GM19324 (cell line): ENCODE measurements around the gene PLEKHG4.

ENCODE experiments used
- ATAC-seq: cut with Tn5 transposase; IDR thresholded peaks from one replicate; pipeline ENCODE4 v1.9.1; 2021; ENCODE audit warnings: mild to moderate bottlenecking, moderate library complexity; ENCODE audit not compliant: unreplicated experiment, low FRiP score

PLEKHG4 gene

DNA sequence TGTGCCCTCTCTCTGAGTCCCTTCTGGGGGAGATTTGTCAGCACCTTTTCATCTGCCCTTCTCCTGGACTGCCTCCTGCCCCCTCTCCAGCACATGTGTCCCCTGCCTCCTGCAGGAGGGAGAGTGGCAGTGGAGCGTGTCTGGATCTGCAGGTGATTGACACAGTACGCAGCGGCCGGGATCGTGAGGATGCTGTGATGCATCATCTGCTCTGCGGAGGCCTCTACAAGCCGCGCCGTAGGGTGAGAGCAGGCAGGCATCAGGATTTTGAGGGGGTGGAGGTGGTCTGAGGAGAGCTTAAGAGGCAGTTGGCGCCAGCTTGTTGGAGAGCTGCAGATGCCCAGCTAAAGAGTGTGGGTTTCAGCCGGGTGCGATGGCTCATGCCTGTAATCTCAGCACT is 19.6 kb upstream of the PLEKHG4 start:
- no peak for ATAC-seq

DNA sequence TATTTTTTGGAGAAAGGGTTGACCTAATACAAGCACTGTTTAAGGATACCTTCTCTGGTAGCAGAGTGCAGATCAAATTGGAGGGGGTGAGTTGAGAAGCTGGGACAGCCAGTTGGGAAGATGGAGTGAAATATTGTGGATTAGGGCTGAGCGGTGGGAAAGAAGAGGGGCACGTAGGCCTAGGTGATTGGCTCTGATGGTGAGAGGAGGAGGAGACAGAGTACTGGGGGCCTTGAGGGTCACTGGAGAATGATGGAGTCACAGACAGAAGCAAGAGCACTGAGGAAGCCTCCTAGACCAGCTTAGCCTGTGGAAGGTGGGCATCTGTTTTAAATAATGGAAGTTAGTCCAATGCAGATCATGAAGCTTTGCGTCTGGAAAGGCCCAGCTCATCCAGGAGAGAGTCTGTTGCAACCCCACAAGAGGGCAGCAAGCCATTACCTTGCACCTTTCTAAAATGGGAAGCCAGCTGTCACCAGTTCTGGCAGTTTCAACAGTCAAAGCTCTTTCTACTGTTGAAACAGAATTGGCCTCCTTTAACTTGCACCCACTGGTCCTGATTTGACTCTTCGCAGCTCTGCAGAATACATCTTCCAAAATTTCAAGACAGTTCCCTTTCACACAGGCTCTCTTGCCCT is 18.8 kb upstream of the PLEKHG4 start:
- ATAC-seq, result no peak

DNA sequence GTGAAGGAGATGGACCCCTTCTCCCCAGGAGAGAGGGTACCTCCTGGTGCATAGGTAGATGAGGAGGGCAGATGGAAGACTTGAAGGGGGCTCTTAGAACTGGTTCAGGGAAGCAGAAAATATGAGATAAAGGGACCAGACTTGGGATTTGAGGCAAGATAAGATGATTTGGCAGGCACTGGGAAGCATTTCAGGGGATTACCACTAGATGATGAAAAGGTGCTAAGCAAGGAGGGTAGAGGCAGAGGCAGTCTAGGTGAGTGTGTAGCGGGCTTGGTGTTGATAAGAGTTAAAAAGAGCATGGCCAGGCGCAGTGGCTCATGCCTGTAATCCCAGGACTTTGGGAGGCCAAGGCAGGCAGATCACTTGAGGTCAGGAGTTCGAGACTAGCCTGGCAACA is 16.1 kb upstream of the PLEKHG4 start:
- ATAC-seq, result no peak

DNA sequence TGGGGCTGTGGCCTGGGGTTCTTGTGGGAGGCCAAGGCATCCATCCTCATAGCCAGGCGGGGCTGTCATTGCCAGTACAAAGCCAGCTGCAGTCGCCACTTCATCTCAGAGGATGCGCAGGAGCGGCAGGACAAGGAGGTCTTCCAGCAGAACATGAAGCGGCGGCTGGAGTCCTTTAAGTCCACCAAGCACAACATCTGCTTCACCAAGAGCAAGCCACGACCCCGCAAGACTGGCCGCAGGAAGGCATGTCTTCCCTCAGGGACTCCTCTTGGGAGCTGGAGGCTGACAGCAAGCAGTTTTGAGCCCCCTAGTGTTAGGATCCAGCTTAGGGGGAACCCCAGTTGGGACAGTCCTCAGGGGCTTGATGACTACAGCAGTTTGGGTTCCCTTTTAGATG is 15.1 kb upstream of the PLEKHG4 start:
- ATAC-seq, result no peak

DNA sequence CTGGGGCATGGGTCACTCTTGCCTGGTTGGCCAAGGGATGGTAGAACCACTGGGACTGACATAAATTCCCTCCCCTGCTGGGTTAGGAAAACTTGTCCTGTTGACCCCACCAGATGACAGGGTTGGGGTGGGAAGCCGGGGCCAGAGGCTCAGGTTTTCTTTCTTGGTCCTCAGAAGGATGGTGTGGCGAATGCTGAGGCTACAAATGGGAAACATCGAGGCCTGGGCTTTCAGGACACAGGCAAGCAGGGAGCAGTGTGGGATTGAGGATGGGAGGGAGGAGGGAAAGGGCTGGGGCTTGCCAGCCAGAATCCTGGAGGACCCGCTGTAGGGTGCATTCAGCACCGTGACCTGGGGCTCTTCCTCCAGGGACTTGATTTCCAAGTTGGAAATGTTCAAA is 14.5 kb upstream of the PLEKHG4 start:
- ATAC-seq, result no peak

DNA sequence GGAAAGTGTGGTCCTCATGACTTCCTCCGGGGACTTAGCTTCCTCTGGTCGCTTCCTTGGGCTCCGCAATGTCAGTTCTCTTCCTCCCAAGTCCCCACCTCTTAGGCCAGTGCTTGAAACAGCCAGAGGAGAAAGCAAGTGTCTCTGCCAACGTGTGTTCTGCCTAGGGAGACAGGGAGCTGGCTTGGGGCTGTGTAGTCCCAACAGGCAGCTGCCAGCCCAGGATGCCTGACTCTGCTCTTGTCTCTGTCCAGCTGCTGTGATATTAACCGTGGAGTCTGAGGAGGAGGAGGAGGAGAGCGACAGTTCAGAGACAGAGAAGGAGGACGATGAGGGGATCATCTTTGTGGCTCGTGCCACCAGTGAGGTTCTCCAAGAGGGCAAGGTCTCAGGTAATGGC is 13.5 kb upstream of the PLEKHG4 start:
- no peak for ATAC-seq

DNA sequence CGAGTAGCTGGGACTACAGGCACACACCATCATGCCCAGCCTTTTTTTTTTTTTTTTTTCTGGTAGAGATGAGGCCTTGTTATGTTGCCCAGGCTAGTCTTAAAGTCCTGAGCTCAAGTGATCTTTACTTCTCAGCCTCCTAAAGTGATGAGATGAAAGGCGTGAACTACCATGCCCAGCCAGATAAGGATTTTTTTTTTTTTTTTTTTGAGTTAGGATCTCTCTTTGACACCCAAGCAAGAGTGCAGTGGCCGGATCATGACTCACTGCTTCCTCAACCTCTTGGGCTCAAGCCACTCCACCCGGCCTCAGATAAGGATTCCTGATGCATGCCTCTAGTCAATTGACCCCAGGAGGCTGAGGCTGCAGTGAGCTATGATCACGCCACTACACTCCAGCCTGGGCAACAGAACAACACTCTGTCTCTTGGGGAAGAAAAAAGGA is 11.2 kb upstream of the PLEKHG4 start:
- no peak for ATAC-seq

DNA sequence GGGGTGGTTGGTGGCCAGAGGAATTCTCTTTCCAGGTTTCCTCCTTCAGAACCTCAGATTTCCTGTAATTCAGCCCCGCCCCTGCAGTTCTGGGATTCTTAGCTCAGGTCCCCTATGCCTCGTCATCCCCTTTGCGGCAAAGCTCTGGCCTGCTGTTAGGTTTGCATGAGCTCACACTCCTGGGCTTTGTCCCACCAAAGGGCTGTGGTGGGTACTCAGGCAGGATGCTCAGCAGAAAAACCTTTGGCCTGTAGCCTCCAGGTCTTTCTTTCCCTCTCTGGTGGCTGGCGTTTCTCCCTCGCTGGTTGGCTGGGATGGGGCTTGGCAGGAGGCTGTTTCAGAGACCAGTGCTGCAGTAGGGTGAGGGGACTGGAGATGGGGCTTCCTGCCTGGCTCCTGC is 9.6 kb upstream of the PLEKHG4 start:
- no peak for ATAC-seq

DNA sequence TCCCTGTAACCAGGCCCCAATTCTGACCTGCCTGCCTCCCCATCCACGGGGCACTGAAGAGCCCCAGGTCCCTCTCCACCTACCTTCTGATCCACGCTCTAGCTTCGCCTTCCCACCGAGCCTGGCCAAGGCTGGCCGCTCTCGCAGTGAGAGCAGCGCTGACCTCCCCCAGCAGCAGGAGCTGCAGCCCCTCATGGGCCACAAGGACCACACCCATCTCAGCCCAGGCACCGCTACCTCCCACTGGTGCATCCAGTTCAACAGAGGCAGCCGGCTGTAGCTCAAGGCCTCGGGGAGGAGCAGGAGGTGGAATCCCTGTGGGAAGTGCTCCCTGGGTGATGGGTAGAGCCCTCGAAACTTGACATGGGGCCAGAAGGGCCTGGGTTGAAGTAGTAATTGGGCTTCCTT is 8.4 kb upstream of the PLEKHG4 start:
- ATAC-seq, result no peak

DNA sequence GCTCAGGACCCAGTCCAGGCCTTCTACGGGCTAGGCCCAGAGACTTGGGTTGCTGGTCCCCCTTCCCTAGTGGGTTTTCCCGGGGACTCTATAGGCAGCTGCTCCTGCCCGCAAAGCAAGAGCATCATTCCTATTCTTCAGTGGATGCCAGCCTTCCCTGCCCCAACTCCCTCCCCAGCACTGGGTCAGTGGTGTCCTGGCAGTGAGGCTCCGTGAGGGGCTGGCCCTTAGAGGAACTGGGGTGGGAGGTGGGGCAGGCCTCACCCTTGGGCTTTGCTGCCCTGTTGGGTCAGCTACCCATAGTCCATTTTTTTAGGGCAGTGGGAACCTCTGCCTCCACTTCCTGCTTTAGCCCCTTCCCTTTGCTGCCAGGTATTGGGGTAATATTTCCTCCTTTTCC is 7.9 kb upstream of the PLEKHG4 start:
- no peak for ATAC-seq

DNA sequence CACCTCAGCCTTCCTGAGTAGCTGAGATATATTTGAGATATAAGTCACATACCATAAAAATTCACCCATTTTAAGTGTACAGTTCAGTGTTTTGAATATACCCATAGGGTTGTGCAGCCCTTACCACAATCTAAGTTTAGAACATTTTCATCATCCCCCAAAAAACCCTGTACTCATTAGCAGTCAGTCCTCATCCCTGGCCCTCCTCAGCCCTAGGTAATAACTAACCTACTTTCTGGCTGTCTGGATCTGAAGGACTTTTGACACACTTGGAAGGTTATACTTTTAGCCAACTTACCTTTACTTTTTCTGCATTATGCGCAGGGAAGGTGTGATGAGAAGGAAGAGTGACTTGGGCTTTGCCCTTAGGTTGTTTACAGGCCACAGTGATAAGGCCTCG is 4.0 kb upstream of the PLEKHG4 start:
- no peak for ATAC-seq

DNA sequence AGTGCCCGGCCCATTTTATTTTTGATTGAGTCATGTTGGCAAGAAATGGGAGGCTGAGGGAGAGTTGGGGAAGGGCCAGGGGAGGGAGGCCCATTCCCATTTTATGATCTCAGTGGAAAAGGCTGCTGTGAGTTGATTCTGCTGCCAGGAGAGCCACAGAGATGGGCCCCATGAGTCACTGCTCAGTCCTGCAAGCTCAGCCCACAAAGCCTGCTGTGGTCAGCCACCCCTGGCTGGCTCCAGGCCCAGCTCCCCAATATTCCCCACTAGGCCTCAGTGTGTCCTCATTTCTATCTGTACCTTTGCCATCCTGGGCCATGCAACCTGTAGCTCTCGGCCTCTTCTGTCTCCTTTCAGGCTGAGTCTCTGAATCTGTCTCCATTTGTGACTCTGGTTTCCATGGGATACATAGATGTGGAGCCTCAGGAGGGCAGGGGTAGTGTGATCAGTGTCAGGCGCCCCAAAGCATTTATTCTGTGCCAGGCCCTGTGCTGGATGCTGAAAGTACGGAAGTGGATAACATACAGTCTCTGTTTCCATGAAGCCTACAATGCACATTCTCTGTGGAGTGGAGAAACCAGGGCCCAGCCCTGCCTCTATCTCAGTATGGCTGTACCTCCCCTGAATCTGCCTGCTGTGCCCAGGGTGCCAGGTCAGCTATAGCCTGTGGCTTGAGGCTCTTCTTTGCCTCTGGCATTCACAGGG is 1.9 kb upstream of the PLEKHG4 start:
- no peak for ATAC-seq

DNA sequence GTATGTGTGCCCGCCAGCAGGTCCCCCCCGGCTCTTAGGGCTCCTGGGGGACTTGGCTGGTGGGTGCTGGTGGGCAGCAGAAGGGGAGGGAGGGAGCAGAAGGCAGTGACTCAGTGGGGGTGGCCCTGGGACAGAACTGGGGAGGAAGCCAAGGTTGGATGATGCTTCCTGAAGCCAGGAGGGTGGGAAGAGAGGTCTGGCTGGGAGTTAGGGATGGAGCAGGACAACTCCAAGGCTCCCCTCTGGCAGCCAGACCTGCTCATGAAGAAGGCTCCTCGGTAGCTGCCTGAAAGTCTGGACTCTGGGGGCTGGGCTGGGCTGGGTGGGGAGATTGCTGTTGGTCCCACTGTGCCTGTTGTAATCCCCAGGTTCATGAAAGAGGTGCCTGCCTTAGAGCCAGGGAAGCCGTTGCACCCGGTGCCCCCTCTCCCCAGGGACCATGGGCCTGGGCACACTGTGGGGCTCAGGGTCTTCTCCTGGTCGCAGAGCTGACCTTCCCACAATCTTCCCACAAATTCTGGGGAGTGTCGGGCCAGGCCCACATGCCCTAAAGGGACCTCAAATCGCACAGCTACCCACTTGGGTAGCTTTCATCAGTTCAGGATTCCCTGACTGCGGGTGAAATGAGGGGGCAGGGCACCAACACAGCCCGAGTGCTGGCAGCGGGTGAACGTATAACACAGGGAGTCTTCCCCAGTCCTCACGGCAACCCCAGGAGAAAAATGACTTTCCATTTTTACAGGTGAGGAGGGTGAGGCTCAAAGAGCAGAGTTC is 1.1 kb upstream of the PLEKHG4 start:
- ATAC-seq, result no peak

DNA sequence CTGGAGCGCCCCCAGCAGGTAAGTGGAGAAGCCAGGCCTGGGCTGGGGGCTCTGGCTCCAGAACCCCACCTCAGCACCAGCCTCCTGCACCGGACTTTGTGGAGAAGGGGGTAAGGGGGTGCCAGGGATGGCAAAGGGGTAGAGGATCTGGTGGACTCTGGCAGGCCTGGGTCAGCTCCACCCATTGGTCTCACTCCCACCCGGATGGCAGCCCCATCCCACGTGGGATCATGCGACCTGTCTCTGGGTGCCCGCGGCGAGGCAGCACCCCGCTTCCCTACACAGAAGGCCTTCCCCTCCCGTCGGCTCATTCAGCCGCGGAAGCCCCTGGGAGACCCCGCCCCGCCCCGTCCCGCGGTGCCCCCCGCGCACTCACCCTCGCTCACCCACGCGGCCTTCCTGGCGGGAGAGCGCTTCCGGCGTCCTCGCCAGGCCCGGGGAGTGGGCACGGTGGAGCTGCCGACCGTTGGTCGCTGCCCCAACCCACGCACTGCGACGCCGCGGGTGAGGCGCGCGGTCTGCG is 498 bp upstream of the PLEKHG4 start:
- ATAC-seq, result no peak

DNA sequence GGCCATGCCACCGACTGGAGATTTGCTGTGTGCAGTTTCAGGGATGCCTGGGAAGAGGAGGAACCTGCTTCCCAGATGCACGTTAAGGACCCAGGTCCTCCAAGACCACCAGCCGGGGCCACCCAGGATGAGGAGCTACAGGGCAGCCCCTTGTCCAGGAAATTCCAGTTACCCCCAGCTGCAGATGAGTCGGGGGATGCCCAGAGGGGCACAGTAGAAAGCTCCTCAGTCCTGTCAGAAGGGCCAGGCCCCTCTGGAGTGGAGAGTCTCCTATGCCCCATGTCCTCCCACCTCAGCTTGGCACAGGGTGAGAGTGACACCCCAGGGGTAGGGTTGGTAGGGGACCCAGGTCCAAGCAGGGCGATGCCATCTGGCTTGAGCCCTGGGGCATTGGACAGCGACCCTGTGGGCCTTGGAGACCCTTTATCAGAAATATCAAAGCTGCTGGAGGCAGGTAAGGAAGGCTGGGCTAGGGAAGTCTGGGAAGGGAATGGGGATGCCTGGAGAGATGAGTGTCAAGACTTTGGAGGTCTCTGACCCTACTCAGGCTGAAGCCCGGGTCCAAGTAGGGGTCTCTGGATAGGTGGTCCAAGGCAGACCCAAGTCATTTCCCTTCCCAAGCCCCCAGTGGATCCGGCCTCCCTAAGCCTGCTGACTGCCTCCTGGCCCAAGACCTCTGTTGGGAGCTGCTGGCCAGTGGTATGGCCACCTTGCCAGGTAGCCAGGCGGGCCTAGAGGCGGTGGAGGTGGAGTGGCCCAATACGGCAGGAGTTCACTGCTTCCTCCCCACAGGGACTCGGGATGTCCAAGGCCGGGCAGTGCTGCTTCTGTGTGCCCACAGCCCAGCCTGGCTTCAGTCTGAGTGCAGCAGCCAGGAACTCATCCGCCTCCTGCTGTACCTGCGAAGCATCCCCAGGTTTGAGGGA is 1.0 kb downstream of the PLEKHG4 start:
- no peak for ATAC-seq

DNA sequence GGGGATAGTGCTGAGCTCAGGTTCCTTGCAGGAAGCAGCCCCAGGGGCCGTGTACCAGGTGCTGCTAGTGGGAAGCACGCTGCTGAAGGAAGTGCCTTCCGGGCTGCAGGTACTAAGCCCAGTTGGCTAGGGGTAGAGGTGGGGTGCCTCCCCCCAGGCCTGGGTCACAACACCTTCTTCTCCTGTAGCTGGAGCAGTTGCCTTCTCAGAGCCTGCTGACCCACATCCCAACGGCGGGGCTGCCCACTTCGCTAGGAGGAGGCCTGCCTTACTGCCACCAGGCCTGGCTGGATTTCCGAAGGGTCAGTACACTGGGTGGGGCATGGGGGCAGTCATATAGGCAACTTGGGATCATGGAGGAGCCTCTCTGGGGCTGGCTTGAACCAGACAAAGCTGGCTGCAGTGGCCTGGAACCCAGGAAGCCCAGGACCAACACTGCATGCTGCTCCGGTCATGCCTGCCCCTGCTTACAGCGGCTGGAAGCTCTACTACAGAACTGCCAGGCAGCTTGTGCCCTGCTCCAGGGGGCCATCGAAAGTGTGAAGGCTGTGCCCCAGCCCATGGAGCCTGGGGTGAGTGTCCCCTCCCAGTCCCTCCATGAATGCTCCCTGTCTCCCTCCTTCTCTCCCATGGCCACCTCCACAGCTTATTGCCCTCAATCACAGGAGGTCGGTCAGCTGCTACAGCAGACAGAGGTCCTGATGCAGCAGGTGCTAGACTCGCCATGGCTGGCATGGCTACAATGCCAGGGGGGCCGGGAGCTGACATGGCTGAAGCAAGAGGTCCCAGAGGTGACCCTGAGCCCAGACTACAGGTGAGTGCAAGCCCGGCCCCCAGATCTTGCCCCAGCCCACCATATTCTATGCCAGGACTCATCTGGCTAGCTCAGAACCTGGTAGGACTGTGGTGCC is 2.5 kb downstream of the PLEKHG4 start:
- no peak for ATAC-seq

DNA sequence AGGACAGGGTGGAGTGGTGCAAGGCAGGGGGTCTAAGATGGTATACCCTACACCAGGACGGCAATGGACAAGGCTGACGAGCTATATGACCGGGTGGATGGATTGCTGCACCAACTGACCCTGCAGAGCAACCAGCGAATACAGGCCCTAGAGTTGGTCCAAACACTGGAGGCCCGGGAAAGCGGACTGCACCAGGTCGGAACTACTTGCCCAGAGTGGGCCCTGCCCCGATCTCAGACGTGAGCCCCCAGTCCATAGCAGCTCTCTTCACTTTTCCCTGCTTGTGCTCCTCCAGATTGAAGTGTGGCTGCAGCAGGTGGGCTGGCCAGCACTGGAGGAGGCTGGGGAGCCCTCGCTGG is 3.1 kb downstream of the PLEKHG4 start:
- no peak for ATAC-seq

DNA sequence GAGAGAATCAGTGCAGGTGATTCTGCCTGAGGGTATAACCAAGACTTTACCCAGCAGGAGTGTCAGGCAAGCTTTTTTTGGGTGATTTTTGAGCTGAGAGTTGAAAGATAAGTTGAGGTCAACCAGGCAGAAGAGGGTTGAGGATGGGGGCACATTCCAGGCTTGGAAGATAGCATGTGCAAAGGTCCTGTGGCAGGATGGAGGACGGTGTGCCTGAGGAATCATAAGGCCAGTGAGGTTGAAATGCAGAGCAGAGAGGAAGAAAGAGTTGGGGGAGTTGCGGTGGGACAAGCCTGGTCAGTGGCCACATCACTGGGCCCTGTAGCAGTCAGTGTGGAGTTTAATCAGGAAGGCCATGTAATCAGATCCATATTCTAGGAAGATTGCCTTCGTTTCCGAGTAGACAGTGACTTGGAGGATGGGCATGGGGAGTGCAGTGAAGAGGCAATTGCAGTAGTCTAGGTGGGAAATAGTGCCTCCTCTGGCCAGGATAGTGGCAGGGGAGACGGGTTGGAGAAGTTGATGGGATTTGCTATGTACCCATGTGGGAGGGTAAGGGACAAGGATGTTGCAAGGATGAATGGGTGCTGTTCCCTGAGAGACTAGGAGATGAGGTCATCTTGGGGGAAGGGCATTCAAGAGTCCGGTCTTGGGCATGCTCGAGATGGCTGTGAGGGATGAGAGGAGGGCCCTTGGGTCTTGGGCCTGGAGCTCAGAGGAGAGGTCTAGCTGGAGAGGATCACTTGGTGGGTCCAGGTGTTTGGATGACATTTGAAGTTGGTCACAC is 3.9 kb downstream of the PLEKHG4 start:
- ATAC-seq, result no peak
